Heart right ventricle (tissue), 16 donors: Measurements from ENCODE around the gene S100A4. TPM values are rescaled to one million over a fixed set of nuclear protein-coding genes. Genes with fewer than 3 reads are reported as not detected.

Source experiments
- ATAC-seq, 8 donors: fragments of 200-7000 bp; cut with Tn5 transposase; one replicate each; pipeline ENCODE4 v1.9.1; 2020; ENCODE audit warnings: mild to moderate bottlenecking in 8 of 8, moderate library complexity in 8 of 8, moderate number of reproducible peaks in 1 of 8
- DNase-seq, 2 donors: peaks; one replicate each; pipeline ENCODE4 v3.0.0-alpha.2; 2020
- H3K27ac ChIP-seq, 10 donors: fragments of 200-600 bp; sonication (generic) in 2 of 10; one replicate each; pipeline versions ENCODE4 v1.5.0 to v1.8.0; 2020 to 2022; ENCODE audit warnings: mild to moderate bottlenecking in 3 of 10
- H3K27me3 ChIP-seq, 7 donors: fragments of 200-600 bp; one replicate each; pipeline ENCODE4 v1.8.0; 2021 to 2022; ENCODE audit warnings: mild to moderate bottlenecking in 2 of 7
- H3K36me3 ChIP-seq, 9 donors: fragments of 200-600 bp; sonication (generic) in 1 of 9; one replicate each; pipeline versions ENCODE4 v1.5.0 to v1.8.0; 2020 to 2022; ENCODE audit warnings: mild to moderate bottlenecking in 2 of 9
- H3K4me1 ChIP-seq, 9 donors: fragments of 200-600 bp; sonication (generic) in 1 of 9; one replicate each; pipeline versions ENCODE4 v1.5.0 to v1.8.0; 2020 to 2022; ENCODE audit warnings: mild to moderate bottlenecking in 4 of 9
- H3K4me3 ChIP-seq, 10 donors: fragments of 200-600 bp; sonication (generic) in 2 of 10; one replicate each; pipeline versions ENCODE4 v1.5.0 to v1.8.0; 2020 to 2022; ENCODE audit warnings: mild to moderate bottlenecking in 7 of 10, moderate library complexity in 2 of 10
- H3K9me3 ChIP-seq, 11 donors: fragments of 200-600 bp in 10 of 11; sonication (generic) in 2 of 11; one replicate each; pipeline versions ENCODE4 v1.5.0 to v1.8.0; 2013 to 2022; ENCODE audit warnings: mild to moderate bottlenecking in 2 of 11, control low read depth in 1 of 11, moderate library complexity in 1 of 11
- whole genome bisulfite sequencing, 2 donors: extraction: QIAGEN DNeasy Blood & Tissue Kit; methylation state at CpG; one replicate each; pipeline ENCODE4 v1.1.7; 2013; ENCODE audit warnings: inconsistent platforms in 1 of 2; 5-methylcytosine and 5-hydroxymethylcytosine counted together
- intact Hi-C, 10 donors: fragments of 100-400 bp; cut with DNase I; formaldehyde crosslinking; loops; one replicate each; pipeline versions ENCODE4 v1.11.1 to v1.14.2; 2022
- polyA plus RNA-seq, 2 donors: library from polyadenylated mRNA; stranded (reverse); fragments of 200-250 nt; gene quantifications; one replicate each; pipeline ENCODE4 v1.2.3, GENCODE V29; 2013
- total RNA-seq, 10 donors: library from RNA; stranded (reverse); fragmentation: NEBNext Ultra II Directional in 3 of 10; extraction: Animal tissue kit (Norgen Biotek cat#: 25700) in 3 of 10; gene quantifications; one replicate each; pipeline versions ENCODE4 v1.2.1 to v1.2.4, GENCODE V29; 2021 to 2023
- TF ChIP-seq, protein P1 (sequence below), 9 donors: fragments of 200-600 bp; sonication (generic) in 2 of 9; IDR thresholded peaks; one replicate each; pipeline versions ENCODE4 v1.5.0 to v1.8.0; 2021 to 2022; ENCODE audit warnings: antibody characterized with exemption in 9 of 9, mild to moderate bottlenecking in 5 of 9, moderate library complexity in 1 of 9
- donor health status: Arrhythmogenic right ventricular cardiomyopathy.
- donor health status: ischemic (EF 13 %, LVEDD 7.1; RV severe dilation, severe dysfunction).
- donor health status: healthy with polysubstance abuse.
- donor health status: DM: no; HTN: yes; CAD: no.
- donor health status: DM: no; HTN: no; CAD: no.
- donor health status: ischemic (EF 25% LVEDD 6.9; RV normal size, moderate dysfunction).
- donor health status: ischemic (EF 25% LVEDD 5.7; RV mildly dilated, moderate dysfunction).
- donor health status: healthy.
- donor health status: DM: yes; HTN: yes; CAD: no.
- donor health status: Ischemic cardiomyopathy.
- donor health status: ischemic (EF 35%, LVEDD 5.7; RV mildly dilated, moderate dysfunction).
- donor health status: nonischemic (EF 11% LVEDD 7.7; RV severe dilation, severe dysfunction).
- donor health status: DM: yes; HTN: yes; CAD: no.
- donor health status: PGD.
- donor health status: ischemic (EF 29% LVEDD 5.4; RV normal size, mild dysfunction).
- donor health status: nonischemic (EF 23%, LVEDD 6.1; RV moderate dilation, normal function).

The S100A4 gene
- total and polyA plus RNA-seq, 12 donors, result 29.4 to 755 (median 78.3) TPM

GRCh38 chr1:153542956-153543711 lies 2.5 kb downstream of the S100A4 start:
- no peak for DNase-seq
- Histone ChIP-seq H3K27ac (peak overlapping the region in 3 of 10 donors; percentile 1 to 84 (median 22)), H3K27me3 (no peaks in the 10 kb centered on the region), H3K4me3 (peak overlapping the region in 1 of 10 donors; percentile 54), H3K4me1 (peaks cover 15 to 94% (median 27%) of the 10 kb centered on the region in 9 donors), H3K9me3 (no peaks in the 10 kb centered on the region), H3K36me3 (peaks cover 0 to 12% (median 0%) of the 10 kb centered on the region in 9 donors)
- ATAC-seq, result no peak
- TF ChIP-seq, protein P1, sequence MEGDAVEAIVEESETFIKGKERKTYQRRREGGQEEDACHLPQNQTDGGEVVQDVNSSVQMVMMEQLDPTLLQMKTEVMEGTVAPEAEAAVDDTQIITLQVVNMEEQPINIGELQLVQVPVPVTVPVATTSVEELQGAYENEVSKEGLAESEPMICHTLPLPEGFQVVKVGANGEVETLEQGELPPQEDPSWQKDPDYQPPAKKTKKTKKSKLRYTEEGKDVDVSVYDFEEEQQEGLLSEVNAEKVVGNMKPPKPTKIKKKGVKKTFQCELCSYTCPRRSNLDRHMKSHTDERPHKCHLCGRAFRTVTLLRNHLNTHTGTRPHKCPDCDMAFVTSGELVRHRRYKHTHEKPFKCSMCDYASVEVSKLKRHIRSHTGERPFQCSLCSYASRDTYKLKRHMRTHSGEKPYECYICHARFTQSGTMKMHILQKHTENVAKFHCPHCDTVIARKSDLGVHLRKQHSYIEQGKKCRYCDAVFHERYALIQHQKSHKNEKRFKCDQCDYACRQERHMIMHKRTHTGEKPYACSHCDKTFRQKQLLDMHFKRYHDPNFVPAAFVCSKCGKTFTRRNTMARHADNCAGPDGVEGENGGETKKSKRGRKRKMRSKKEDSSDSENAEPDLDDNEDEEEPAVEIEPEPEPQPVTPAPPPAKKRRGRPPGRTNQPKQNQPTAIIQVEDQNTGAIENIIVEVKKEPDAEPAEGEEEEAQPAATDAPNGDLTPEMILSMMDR (IDR thresholded peaks at IDR 0.05), result no peak
- 81 to 85% methylated on average over 13 of the region's 13 CpGs for WGBS, 2 donors
- intact Hi-C loops, result no loop called here

DNA sequence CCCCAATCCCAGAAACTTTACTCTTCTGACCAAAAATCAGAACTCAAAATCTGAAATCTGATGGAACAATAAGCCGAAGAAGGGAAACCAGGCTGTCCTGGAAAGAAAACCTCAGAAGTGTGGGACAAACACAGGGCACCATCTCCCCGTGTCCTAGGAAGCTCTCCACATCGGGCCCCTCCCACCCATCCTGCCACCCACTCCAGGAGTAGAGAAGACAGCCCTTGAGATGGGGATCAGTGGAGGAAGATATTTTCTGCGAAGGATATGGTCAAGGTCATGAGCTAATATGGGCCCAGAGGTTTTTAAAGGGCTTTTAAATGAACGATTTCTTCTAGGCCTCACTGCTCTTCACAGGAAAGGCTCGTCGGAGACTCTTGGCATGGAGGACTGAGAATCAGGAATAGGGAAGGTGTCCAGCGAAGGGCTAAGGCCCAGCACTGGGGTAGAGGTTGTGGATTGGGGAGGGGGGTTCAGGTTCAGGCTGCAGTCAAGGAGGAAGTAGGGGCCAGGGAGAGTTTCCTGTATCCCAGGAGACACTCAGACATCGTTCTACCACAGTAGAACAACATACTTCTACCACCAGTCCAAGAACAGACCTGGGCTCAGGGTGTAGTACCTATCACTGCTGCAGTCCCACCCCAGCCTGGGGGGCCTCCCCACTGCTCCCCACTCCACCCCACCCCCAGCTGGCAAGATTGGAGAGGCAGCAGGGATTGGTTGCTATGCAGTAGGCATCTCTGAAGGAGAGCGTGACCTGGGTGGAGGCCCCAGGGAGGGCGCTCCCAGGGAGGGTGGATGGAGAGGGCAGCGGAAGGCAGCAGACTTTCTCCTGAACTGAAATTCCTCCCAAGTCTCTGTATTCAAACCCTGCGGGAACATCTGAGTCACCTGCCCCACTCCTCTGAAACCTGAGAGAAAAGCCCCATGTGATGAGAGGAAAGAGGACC lies 3.7 kb downstream of the S100A4 start:
- no peaks in the 10 kb centered on the region for H3K27me3 ChIP-seq
- DNase-seq (no peak), ATAC-seq (no peak)
- H3K4me3 ChIP-seq, result no peak overlapping the region
- H3K27ac ChIP-seq, result peak overlapping the region in 5 of 10 donors; percentile 9 to 84 (median 42)
- 75 to 79% methylated on average over 13 of the region's 13 CpGs for WGBS, 2 donors
- no peaks in the 10 kb centered on the region for H3K9me3 ChIP-seq
- intact Hi-C loops, result no loop called here
- peaks cover 12 to 86% (median 23%) of the 10 kb centered on the region in 9 donors for H3K4me1 ChIP-seq
- TF ChIP-seq, protein P1 (IDR thresholded peaks at IDR 0.05), result no peak
- H3K36me3 ChIP-seq, result peaks cover 0 to 12% (median 0%) of the 10 kb centered on the region in 9 donors

GRCh38 chr1:153540394-153541361 lies 4.9 kb downstream of the S100A4 start, which contains the start of gene S100A5:
Gene S100A5, minus strand, starts transcription at chr1:153540934. Its CDS starts 743 bp downstream, at chr1:153540191.
- no peak for ATAC-seq
- H3K27me3 ChIP-seq, result no peaks in the 10 kb centered on the region
- H3K4me3 ChIP-seq, result no peak within 1 kb of the TSS
- DNase-seq, result no peak
- TF ChIP-seq, protein P1 (IDR thresholded peaks at IDR 0.05), result no peak
- intact Hi-C loops, result no loop called here
- H3K4me1 ChIP-seq, result peaks cover 7 to 83% (median 24%) of the 10 kb centered on the region in 9 donors
- WGBS, 2 donors, result 83 to 90% methylated on average over 11 of the region's 11 CpGs
- peaks cover 0 to 12% (median 0%) of the 10 kb centered on the region in 9 donors for H3K36me3 ChIP-seq
- H3K9me3 ChIP-seq, result no peaks in the 10 kb centered on the region
- H3K27ac ChIP-seq, result peak within 1 kb of the TSS in 6 of 10 donors; percentile 9 to 84 (median 32)
